GM12872 (cell line): ENCODE results near the gene SLC37A2.

Source experiments
- TF ChIP-seq, protein P1 (sequence below): IDR thresholded peaks from 3 replicates; pipeline ENCODE4 v1.5.1; 2011; ENCODE audit warnings: low read depth, mild to moderate bottlenecking, low read length, moderate library complexity; ENCODE audit not compliant: insufficient read depth

Gene SLC37A2

DNA sequence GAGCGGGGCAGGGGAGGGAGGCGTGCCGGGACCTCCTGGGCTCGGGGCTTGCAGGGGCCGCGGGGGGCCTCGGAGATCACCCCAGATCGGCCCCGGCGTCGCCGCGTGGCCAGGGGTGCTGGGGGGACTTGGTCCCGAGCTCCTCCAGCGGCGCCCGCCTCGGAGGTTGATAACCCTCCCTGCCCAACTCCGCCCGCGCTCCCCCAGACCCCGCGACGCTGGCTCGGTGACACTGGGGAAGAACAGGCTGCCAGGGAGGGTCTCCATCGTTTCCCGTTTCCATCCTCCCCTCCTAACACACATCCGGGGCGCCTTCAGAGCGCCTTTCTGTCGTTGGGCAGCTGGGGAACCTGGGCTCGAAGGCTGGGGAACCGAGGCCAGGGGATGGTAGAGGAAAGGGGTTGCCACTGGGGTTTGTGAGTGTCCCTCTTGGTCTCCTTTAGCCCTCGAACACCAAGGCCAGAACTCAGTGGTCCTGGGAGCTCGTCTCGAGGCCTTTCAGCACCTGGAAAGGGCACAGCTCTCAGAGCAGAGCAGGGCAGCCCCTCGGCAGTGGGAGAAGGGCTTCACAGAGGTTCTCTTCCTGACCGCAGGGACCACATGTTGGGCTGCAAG is 431 bp downstream of the SLC37A2 start:
- TF ChIP-seq, protein P1, sequence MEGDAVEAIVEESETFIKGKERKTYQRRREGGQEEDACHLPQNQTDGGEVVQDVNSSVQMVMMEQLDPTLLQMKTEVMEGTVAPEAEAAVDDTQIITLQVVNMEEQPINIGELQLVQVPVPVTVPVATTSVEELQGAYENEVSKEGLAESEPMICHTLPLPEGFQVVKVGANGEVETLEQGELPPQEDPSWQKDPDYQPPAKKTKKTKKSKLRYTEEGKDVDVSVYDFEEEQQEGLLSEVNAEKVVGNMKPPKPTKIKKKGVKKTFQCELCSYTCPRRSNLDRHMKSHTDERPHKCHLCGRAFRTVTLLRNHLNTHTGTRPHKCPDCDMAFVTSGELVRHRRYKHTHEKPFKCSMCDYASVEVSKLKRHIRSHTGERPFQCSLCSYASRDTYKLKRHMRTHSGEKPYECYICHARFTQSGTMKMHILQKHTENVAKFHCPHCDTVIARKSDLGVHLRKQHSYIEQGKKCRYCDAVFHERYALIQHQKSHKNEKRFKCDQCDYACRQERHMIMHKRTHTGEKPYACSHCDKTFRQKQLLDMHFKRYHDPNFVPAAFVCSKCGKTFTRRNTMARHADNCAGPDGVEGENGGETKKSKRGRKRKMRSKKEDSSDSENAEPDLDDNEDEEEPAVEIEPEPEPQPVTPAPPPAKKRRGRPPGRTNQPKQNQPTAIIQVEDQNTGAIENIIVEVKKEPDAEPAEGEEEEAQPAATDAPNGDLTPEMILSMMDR = no peak

DNA sequence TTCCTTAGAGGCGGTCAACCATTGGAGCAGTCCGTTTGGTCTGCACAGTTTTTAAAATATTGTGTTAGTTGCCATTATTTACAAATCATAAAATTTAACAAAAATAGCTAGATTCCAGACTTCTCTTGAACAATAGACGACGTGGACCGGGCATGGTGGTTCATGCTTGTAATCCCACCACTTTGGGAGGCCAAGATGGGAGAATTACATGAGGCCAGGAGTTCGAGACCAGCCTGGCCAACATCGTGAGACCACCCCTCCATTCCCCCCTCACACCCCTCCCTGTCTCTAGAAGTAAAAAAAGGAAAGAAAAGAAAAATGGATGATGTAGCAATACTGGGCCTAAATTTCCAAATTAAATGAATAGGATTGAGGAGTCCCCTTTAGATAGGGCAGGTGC is 965 bp downstream of the SLC37A2 start:
- TF ChIP-seq, protein P1 = no peak

DNA sequence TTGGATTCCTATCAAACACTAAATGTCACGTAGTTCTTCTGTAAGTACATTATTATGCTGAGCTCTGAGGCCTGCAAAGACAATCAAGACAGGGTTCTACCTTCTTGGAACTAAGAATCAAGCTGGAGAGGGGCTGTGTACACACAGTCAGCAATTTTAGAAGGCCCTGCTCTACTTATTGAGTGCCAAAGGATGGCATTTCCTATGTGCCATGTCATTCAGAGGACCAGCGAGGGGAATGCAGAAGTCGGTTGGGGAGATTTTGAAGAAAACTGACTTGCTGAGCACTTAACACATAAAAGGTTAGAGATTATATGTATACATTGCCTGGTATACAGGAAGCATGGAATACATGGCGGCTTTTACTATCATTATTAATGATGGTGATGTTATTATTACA is 5.3 kb downstream of the SLC37A2 start:
- TF ChIP-seq, protein P1 = no peak

DNA sequence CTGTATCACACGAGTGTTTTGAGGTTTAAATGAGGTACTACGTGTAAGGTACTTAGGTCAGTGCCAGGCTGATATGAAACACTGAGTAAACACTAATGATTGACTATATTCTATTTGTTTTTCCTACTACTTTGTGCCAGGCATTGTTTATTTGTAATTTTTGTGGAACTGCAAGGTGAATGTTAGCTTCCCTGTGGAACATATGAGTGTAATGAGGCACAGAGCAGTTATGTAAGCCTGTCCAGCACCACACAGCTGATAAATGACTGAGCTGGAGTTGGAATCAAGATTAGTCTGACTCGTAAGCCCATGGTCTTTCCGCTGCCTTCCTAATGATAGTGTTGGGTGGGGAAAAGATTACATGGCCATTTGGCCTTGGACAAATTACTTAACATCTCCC is 5.9 kb downstream of the SLC37A2 start:
- TF ChIP-seq, protein P1 = no peak

DNA sequence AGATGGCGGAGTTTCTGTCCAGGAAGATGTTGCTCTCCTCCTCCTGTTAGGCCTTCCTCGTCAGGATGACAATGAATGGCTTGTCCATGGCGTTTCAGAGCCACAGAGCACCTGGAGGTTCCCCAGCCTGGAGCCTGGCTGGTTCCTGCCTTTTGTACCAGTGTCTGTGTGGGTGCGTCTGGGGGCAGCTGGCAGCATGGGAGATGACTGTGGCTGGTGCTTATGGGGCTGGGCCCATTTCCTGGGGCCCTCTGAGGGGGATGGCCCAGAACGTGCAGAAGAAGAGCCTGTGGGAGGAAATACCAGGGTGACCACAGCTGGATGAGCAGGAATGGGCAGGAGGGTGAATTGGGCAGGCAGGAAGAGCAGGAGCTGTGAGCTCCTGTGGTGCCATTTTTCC is 6.7 kb downstream of the SLC37A2 start:
- TF ChIP-seq, protein P1 = no peak

DNA sequence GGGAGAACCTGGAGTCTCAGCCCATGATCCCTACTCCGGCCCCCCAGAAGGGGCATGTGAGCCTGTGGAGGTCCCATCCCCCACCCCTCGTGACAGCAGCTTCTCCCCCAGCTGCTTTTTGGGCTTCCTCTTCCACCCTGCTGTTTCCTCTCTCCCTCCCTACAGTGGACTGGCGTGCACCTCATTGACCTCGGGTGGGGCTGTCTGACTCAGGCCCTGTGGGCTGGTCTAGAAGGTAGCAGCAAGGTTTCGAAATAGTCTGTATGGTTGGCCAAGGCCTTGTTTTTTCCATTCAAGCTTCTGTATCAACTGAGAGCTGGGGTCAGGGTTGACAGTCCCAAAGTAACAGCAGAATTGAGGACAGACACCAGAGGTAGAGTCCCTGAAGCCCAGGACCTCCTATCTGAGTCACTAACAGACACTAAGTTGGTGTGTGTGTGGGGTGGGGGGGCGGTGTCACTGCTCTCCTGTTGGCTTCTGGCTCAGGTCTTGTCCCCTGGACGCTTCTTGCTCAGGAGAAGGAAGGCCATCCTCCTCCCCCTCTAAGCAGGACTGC is 7.7 kb downstream of the SLC37A2 start:
- TF ChIP-seq, protein P1 = no peak

DNA sequence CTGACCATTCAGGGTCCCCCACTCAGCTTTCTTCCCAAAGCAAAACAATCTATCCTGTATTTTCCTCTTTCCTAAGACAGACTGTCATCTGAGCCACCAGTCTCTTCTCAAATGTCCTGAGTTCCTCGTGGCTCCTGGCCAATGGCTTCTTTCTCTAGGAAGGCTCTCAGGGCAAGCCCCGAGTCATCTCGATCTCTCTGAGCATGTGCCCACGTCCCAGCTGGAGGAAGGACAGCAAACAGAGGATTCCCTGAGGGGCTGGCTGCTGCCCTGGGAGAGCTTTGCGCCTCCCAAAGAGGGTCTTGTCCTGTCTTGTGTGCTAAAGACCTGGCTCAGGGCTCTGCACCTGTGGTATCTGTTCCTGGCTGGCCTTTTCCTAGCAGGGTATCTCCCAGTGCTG is 8.3 kb downstream of the SLC37A2 start:
- TF ChIP-seq, protein P1 = no peak
